Activated CD4-positive, alpha-beta memory T cell treated with anti-CD3 and anti-CD28 coated beads, Interleukin-2, amount 10 ng/mL, durations not matched to agents 7 days and 5 days (primary cell): ENCODE measurements around the gene UNC13D. TPM values are rescaled to one million over a fixed set of nuclear protein-coding genes. Genes with fewer than 3 reads are reported as not detected.
"Not testable (repeated sequence)": the region's sequence is repeated elsewhere in the genome, so short reads cannot be mapped to it uniquely, and the experiment has no call there.

Experiments used
- CTCF ChIA-PET: fragments of 350-600 bp; sonication (Branson Sonifier 250); formaldehyde crosslinking; loops from one replicate; lab custom pipeline; 2021; ENCODE audit warnings: antibody characterized with exemption, inconsistent platforms; lab: Charles Lee
- POLR2A ChIA-PET: fragments of 350-600 bp; sonication (Branson Sonifier 250); formaldehyde crosslinking; loops from one replicate; lab custom pipeline; 2021; ENCODE audit warnings: antibody characterized with exemption; lab: Charles Lee
- DNase-seq: peaks from one replicate; pipeline ENCODE4 v3.0.0-alpha.2; 2020
- H3K27ac Mint-ChIP-seq: one replicate; pipeline ENCODE4 v1.8.0; 2021; ENCODE audit warnings: mild to moderate bottlenecking, mixed read lengths
- H3K27me3 Mint-ChIP-seq: one replicate; pipeline ENCODE4 v1.8.0; 2021; ENCODE audit warnings: mixed read lengths
- H3K36me3 Mint-ChIP-seq: one replicate; pipeline ENCODE4 v1.8.0; 2021; ENCODE audit warnings: low read depth, mixed read lengths
- H3K4me1 Mint-ChIP-seq: one replicate; pipeline ENCODE4 v1.8.0; 2021; ENCODE audit warnings: mixed read lengths
- H3K4me3 Mint-ChIP-seq: one replicate; pipeline ENCODE4 v1.8.0; 2021; ENCODE audit warnings: mild to moderate bottlenecking, mixed read lengths
- H3K9me3 Mint-ChIP-seq: one replicate; pipeline ENCODE4 v1.8.0; 2021; ENCODE audit warnings: mixed read lengths
- total RNA-seq, 2 experiments: library from RNA; stranded (reverse); gene quantifications; one replicate each; pipeline ENCODE4 v1.2.3, GENCODE V29; 2021

The UNC13D gene
- total RNA-seq, 2 experiments from 2014 or later, result 179 to 190 TPM

GRCh38 chr17:75872434-75873351 lies 28.5 kb upstream of the UNC13D start:
- H3K4me1 Mint-ChIP-seq, result peaks cover 50% of the 10 kb centered on the region
- H3K27me3 Mint-ChIP-seq, result no peaks in the 10 kb centered on the region

DNA sequence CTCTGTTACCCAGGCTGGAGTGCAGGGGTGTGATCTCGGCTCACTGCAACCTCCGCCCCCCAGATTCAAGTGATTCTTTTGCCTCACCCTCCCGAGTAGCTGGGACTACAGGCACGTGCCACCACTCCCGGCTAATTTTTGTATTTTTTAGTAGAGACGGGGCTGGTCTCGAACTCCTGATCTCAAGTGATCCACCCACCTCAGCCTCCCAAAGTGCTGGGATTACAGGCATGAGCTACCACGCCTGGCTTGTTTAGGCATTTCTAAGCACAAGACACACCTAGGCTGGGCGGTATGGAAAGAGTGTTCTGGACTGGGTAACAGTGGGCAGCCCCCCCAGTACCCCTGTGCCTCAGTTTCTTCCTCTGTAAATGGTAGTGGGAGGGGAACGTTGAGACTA lies 26.0 kb upstream of the UNC13D start:
- H3K9me3 Mint-ChIP-seq, H3K27ac Mint-ChIP-seq, H3K27me3 Mint-ChIP-seq, DNase-seq, H3K4me3 Mint-ChIP-seq, H3K36me3 Mint-ChIP-seq: not testable (repeated sequence)
- H3K4me1 Mint-ChIP-seq, result peaks cover 33% of the 10 kb centered on the region
- CTCF ChIA-PET, result interaction anchor here (7.5 kb wide), 1 partner anchor 10 kb away, joined by 91 read pairs; no protein-coding TSS in a partner anchor
- POLR2A ChIA-PET, result interaction anchor here (12.6 kb wide), 1 partner anchor 12 kb away, joined by 221 read pairs; the partner anchor contains the start of gene WBP2

More at GRCh38 chr17:75872434-75873351, 28.5 kb upstream of the UNC13D start:
- CTCF ChIA-PET, result interaction anchor here (0.5 to 7.5 kb wide), 12 partner anchors 10 to 119 kb away, joined by 3 to 91 read pairs (median 4); partner anchors contain the start of genes TRIM65 and WBP2
- peak; percentile 86 for DNase-seq
- H3K36me3 Mint-ChIP-seq, result peaks cover 24% of the 10 kb centered on the region
- peak overlapping the region; percentile 96 for H3K27ac Mint-ChIP-seq
- H3K4me3 Mint-ChIP-seq, result peak overlapping the region; percentile 24
- no peaks in the 10 kb centered on the region for H3K9me3 Mint-ChIP-seq
- POLR2A ChIA-PET, result interaction anchor here (0.7 to 12.6 kb wide), 15 partner anchors 8 to 98 kb away, joined by 3 to 221 read pairs (median 5); partner anchors contain the start of genes MRPL38, TRIM65, UNC13D and UNK

- Mint-ChIP-seq H3K27me3 (no peaks in the 10 kb centered on the region), H3K27ac (no peak overlapping the region), H3K4me3 (no peak overlapping the region), H3K36me3 (peaks cover 7% of the 10 kb centered on the region), H3K9me3 (no peaks in the 10 kb centered on the region), H3K4me1 (peaks cover 35% of the 10 kb centered on the region)
- ChIA-PET POLR2A (interaction anchor here (12.6 kb wide), 1 partner anchor 11 kb away, joined by 221 read pairs; the partner anchor contains the start of gene WBP2), CTCF (interaction anchor here (7.5 kb wide), 1 partner anchor 9 kb away, joined by 91 read pairs; no protein-coding TSS in a partner anchor)
- DNase-seq, result no peak
Observed at GRCh38 chr17:75869282-75870141, 25.3 kb upstream of the UNC13D start.

GRCh38 chr17:75868730-75869281 lies 24.6 kb upstream of the UNC13D start:
- CTCF ChIA-PET, H3K36me3 Mint-ChIP-seq, H3K9me3 Mint-ChIP-seq, H3K27me3 Mint-ChIP-seq, DNase-seq, H3K4me3 Mint-ChIP-seq, H3K27ac Mint-ChIP-seq: not testable (repeated sequence)
- POLR2A ChIA-PET, result interaction anchor here (12.6 kb wide), 1 partner anchor 10 kb away, joined by 221 read pairs; the partner anchor contains the start of gene WBP2
- H3K4me1 Mint-ChIP-seq, result peaks cover 40% of the 10 kb centered on the region

DNA sequence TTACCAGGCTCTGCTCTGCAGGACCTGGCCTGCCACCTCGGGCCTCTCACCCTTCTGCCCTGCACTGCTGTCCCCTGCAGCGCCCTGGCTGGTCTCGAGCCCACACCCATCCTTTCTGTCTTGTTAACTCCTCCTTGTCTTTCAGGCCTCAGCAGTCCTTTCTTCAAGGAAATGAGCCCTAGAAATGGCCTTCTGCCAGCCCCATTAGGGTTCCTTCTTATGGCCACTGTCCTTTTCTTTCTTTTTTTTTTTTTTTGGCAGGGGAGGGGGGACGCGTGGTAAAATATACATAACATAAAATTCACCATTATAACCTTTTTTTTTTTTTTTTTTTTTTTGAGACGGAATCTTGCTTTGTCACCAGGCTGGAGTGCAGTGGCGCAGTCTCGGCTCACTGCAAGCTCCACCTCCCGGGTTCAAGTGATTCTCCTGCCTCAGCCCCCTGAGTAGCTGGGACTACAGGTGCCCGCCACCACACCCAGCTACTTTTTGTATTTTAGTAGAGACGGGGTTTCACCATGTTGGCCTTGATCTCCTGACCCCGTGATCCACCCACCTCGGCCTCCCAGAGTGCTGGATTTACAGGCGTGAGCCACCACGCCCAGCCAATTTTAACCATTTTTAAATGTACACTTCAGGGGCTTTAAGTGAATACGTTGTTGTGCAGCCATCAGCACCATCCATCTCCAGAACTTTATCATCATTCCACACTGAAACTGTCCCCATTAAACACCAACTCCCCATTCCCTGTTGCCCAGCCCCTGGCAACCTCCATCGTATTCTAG lies 21.4 kb upstream of the UNC13D start:
- H3K27me3 Mint-ChIP-seq, H3K4me3 Mint-ChIP-seq, H3K9me3 Mint-ChIP-seq, DNase-seq, H3K36me3 Mint-ChIP-seq: not testable (repeated sequence)
- Mint-ChIP-seq H3K27ac (peak overlapping the region; percentile 89), H3K4me1 (peaks cover 28% of the 10 kb centered on the region)
- CTCF ChIA-PET, result interaction anchor here (0.7 to 2.0 kb wide), 7 partner anchors 10 to 118 kb away, joined by 3 to 11 read pairs (median 4); partner anchors contain the start of genes TRIM47 and WBP2
- POLR2A ChIA-PET, result interaction anchor here (0.9 to 2.2 kb wide), 10 partner anchors 7 to 86 kb away, joined by 3 to 28 read pairs (median 6); partner anchors contain the start of genes TRIM47, TRIM65 and WBP2

DNA sequence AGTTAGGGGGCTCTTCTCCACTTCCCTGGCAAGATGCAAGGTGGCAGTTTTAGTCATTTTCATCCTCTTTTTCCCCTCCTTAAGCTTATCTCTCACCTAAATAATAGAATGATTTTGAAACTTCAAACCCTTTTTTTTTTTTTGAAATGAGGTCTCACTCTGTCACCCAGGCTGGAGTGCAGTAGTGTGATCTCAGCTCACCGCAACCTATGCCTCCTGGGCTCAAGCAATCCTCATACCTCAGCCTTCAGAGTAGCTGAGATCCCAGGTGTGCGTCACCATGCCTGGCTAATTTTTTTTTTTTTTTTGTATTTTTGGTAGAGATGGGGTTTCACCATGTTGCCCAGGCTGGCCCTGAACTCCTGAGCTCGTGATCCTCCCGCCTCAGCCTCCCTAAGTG lies 20.7 kb upstream of the UNC13D start:
- H3K36me3 Mint-ChIP-seq, H3K9me3 Mint-ChIP-seq, H3K27me3 Mint-ChIP-seq: not testable (repeated sequence)
- H3K4me1 Mint-ChIP-seq, result peaks cover 28% of the 10 kb centered on the region
- CTCF ChIA-PET, result interaction anchor here (0.7 to 2.0 kb wide), 10 partner anchors 10 to 117 kb away, joined by 3 to 11 read pairs (median 4); partner anchors contain the start of genes TRIM47 and WBP2
- POLR2A ChIA-PET, result interaction anchor here (0.9 to 2.2 kb wide), 11 partner anchors 8 to 380 kb away, joined by 3 to 28 read pairs (median 6); partner anchors contain the start of genes TRIM47, TRIM65 and WBP2
- peak overlapping the region; percentile 43 for H3K4me3 Mint-ChIP-seq
- peak; percentile 38 for DNase-seq
- peak overlapping the region; percentile 89 for H3K27ac Mint-ChIP-seq

GRCh38 chr17:75864448-75864871 lies 20.3 kb upstream of the UNC13D start:
- no peaks in the 10 kb centered on the region for H3K36me3 Mint-ChIP-seq
- no peaks in the 10 kb centered on the region for H3K9me3 Mint-ChIP-seq
- DNase-seq, result peak; percentile 76
- peak overlapping the region; percentile 43 for H3K4me3 Mint-ChIP-seq
- H3K27ac Mint-ChIP-seq, result peak overlapping the region; percentile 89
- CTCF ChIA-PET, result interaction anchor here (0.7 to 2.0 kb wide), 9 partner anchors 9 to 117 kb away, joined by 3 to 11 read pairs (median 4); partner anchors contain the start of genes TRIM47 and WBP2
- POLR2A ChIA-PET, result interaction anchor here (0.9 to 2.2 kb wide), 11 partner anchors 8 to 381 kb away, joined by 3 to 28 read pairs (median 6); partner anchors contain the start of genes TRIM47, TRIM65 and WBP2
- H3K27me3 Mint-ChIP-seq, result no peaks in the 10 kb centered on the region
- peaks cover 29% of the 10 kb centered on the region for H3K4me1 Mint-ChIP-seq

GRCh38 chr17:75861927-75862317 lies 17.7 kb upstream of the UNC13D start:
- CTCF ChIA-PET, result interaction anchor here (1.1 to 8.8 kb wide), 11 partner anchors 11 to 100 kb away, joined by 3 to 91 read pairs (median 5); partner anchors contain the start of genes TRIM47 and UNC13D
- H3K27ac Mint-ChIP-seq, result no peak overlapping the region
- POLR2A ChIA-PET, result interaction anchor here (1.1 to 10.2 kb wide), 5 partner anchors 13 to 97 kb away, joined by 3 to 221 read pairs (median 5); partner anchors contain the start of genes GALK1 and TRIM47
- H3K27me3 Mint-ChIP-seq, result no peaks in the 10 kb centered on the region
- H3K4me3 Mint-ChIP-seq, result no peak overlapping the region
- no peaks in the 10 kb centered on the region for H3K9me3 Mint-ChIP-seq
- H3K4me1 Mint-ChIP-seq, result peaks cover 47% of the 10 kb centered on the region
- no peaks in the 10 kb centered on the region for H3K36me3 Mint-ChIP-seq
- no peak for DNase-seq

DNA sequence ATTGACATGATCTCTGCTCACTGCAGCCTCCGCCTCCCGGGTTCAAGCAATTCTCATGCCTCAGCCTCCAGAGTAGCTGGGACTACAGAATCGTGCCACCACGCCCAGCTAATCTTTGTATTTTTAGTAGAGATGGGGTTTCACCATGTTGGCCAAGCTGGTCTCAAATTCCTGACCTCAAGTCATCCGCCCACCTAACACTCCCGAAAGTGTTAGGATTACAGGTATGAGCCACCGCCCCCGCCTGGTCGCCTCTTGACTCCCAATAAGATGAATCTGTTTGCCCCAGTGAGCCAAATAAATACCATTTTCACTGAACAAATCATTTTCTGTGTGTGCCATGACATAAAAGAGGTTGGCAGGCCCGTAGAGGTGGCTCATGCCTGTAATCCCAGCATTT lies 15.2 kb upstream of the UNC13D start:
- not testable (repeated sequence) for DNase-seq, H3K27me3 Mint-ChIP-seq, H3K4me3 Mint-ChIP-seq, H3K9me3 Mint-ChIP-seq, H3K36me3 Mint-ChIP-seq
- ChIA-PET POLR2A (interaction anchor here (0.8 to 10.2 kb wide), 6 partner anchors 16 to 454 kb away, joined by 3 to 221 read pairs (median 4); partner anchors contain the start of genes GRB2, TRIM47 and TRIM65), CTCF (interaction anchor here (1.1 to 8.8 kb wide), 4 partner anchors 14 to 45 kb away, joined by 3 to 91 read pairs (median 46); partner anchors contain the start of genes MRPL38 and UNC13D)
- Mint-ChIP-seq H3K27ac (peak overlapping the region; percentile 84), H3K4me1 (peaks cover 42% of the 10 kb centered on the region)

GRCh38 chr17:75856062-75856756 lies 12.0 kb upstream of the UNC13D start:
- H3K27ac Mint-ChIP-seq, result peak overlapping the region; percentile 85
- CTCF ChIA-PET, result interaction anchor here (0.9 to 8.8 kb wide), 16 partner anchors 8 to 567 kb away, joined by 3 to 85 read pairs (median 6); partner anchors contain the start of genes MRPL38, SLC25A19, SRP68 and TRIM47
- peaks cover 8% of the 10 kb centered on the region for H3K36me3 Mint-ChIP-seq

More at GRCh38 chr17:75856062-75856756, 12.0 kb upstream of the UNC13D start:
- POLR2A ChIA-PET, result interaction anchor here (0.6 to 10.2 kb wide), 22 partner anchors 8 to 335 kb away, joined by 3 to 221 read pairs (median 6); partner anchors contain the start of genes GALK1, MRPL38, TRIM47 and TRIM65
- Mint-ChIP-seq H3K4me3 (no peak overlapping the region), H3K9me3 (no peaks in the 10 kb centered on the region), H3K27me3 (no peaks in the 10 kb centered on the region), H3K4me1 (peaks cover 45% of the 10 kb centered on the region)
- peak; percentile 26 for DNase-seq
